Endothelial cell of umbilical vein (primary cell): ENCODE results near the gene PCDH9.

Experiments
- EZH2 ChIP-seq: IDR thresholded peaks from 2 replicates; pipeline ENCODE4 v1.6.1; 2012; ENCODE audit warnings: borderline replicate concordance, low read depth, mild to moderate bottlenecking, moderate library complexity, low read length, inconsistent platforms; ENCODE audit not compliant: severe bottlenecking
- MYC ChIP-seq: IDR thresholded peaks from one replicate; pipeline ENCODE4 v1.6.1; 2011; ENCODE audit warnings: mild to moderate bottlenecking, low read depth, low read length
- POLR2A ChIP-seq: IDR thresholded peaks from 2 replicates; pipeline ENCODE4 v1.6.1; 2012; ENCODE audit warnings: low read depth, mild to moderate bottlenecking, control low read depth, low read length
- POLR2AphosphoS5 ChIP-seq: IDR thresholded peaks from 2 replicates; pipeline ENCODE4 v1.6.1; 2012; ENCODE audit warnings: low read depth, mild to moderate bottlenecking, control low read depth, low read length, moderate library complexity; ENCODE audit not compliant: insufficient read depth
- TF ChIP-seq, protein P1 (sequence below), 2 donors: IDR thresholded peaks; 1 replicate in 1 of 2; 2 replicates in 1 of 2; pipeline ENCODE4 v1.5.1; 2011; ENCODE audit warnings: low read length in 2 of 2, mild to moderate bottlenecking in 2 of 2, moderate library complexity in 2 of 2, control low read depth in 1 of 2, inconsistent platforms in 1 of 2, low read depth in 1 of 2; ENCODE audit not compliant: insufficient read depth in 1 of 2; ENCODE audit errors: extremely low read depth in 1 of 2

DNA sequence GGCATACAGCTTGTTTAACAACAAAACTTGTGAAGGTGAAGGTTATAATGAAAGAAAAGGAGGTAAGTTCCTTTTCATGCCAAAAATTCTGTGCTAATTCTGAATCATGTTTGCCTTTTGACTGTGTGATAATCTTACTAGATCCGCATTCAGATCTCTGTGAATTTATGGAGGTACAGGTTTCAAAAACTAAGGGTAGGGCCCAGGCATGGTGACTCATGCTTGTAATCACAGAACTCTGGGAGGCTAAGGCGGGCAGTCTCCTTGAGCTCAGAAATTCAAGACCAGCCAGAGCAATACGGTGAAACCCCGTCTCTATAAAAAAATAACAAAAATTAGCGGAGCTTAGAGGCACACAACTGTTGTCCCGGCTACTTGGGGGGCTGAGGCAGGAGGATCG lies 45.9 kb downstream of the PCDH9 start:
- TF ChIP-seq, protein P1, sequence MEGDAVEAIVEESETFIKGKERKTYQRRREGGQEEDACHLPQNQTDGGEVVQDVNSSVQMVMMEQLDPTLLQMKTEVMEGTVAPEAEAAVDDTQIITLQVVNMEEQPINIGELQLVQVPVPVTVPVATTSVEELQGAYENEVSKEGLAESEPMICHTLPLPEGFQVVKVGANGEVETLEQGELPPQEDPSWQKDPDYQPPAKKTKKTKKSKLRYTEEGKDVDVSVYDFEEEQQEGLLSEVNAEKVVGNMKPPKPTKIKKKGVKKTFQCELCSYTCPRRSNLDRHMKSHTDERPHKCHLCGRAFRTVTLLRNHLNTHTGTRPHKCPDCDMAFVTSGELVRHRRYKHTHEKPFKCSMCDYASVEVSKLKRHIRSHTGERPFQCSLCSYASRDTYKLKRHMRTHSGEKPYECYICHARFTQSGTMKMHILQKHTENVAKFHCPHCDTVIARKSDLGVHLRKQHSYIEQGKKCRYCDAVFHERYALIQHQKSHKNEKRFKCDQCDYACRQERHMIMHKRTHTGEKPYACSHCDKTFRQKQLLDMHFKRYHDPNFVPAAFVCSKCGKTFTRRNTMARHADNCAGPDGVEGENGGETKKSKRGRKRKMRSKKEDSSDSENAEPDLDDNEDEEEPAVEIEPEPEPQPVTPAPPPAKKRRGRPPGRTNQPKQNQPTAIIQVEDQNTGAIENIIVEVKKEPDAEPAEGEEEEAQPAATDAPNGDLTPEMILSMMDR (IDR thresholded peaks at IDR 0.05; ENCODE audit: extremely low read depth in 1 of 2, insufficient read depth in 1 of 2, low read depth in 1 of 2, low read length in 2 of 2), result no peak
- TF ChIP-seq POLR2AphosphoS5 (no peak), MYC (no peak), POLR2A (no peak), EZH2 (no peak)
